Mesothelial cell of epicardium (in vitro differentiated cells): ENCODE data around the gene STING1. TPM values are rescaled to one million over a fixed set of nuclear protein-coding genes. Genes with fewer than 3 reads are reported as not detected.

Source experiments
- DNase-seq, 2 experiments: peaks; one replicate each; pipeline ENCODE4 v3.0.0; 2021; ENCODE audit warnings: low spot score in 2 of 2; ENCODE audit not compliant: unreplicated experiment in 2 of 2
- H3K27ac Mint-ChIP-seq: 2 replicates; pipeline ENCODE4 v1.8.0; 2021; ENCODE audit warnings: mixed read lengths
- H3K27me3 Mint-ChIP-seq: 2 replicates; pipeline ENCODE4 v1.8.0; 2021; ENCODE audit warnings: low read depth, mixed read lengths
- H3K36me3 Mint-ChIP-seq: 2 replicates; pipeline ENCODE4 v1.8.0; 2021; ENCODE audit warnings: mixed read lengths
- H3K4me1 Mint-ChIP-seq: 2 replicates; pipeline ENCODE4 v1.8.0; 2021; ENCODE audit warnings: mixed read lengths
- H3K4me3 Mint-ChIP-seq: 2 replicates; pipeline ENCODE4 v1.8.0; 2021; ENCODE audit warnings: mild to moderate bottlenecking, moderate library complexity, mixed read lengths
- H3K9me3 Mint-ChIP-seq: 2 replicates; pipeline ENCODE4 v1.8.0; 2021; ENCODE audit warnings: mixed read lengths
- total RNA-seq: library from RNA; stranded (reverse); gene quantifications from 3 replicates; pipeline ENCODE4 v1.2.1, GENCODE V29; 2021
- TF ChIP-seq, protein P1 (sequence below): fragments of 200-600 bp; sonication (generic); IDR thresholded peaks from one replicate; pipeline ENCODE4 v1.5.0; 2021; ENCODE audit warnings: antibody characterized with exemption; ENCODE audit not compliant: unreplicated experiment

Gene STING1
- total RNA-seq, 1 donor from 2014 or later = 27.0 TPM

- Mint-ChIP-seq H3K4me1 (peaks cover 15% of the 10 kb centered on the region), H3K27ac (no peak overlapping the region), H3K36me3 (no peaks in the 10 kb centered on the region), H3K27me3 (no peaks in the 10 kb centered on the region), H3K4me3 (no peak overlapping the region), H3K9me3 (no peaks in the 10 kb centered on the region)
- TF ChIP-seq, protein P1, sequence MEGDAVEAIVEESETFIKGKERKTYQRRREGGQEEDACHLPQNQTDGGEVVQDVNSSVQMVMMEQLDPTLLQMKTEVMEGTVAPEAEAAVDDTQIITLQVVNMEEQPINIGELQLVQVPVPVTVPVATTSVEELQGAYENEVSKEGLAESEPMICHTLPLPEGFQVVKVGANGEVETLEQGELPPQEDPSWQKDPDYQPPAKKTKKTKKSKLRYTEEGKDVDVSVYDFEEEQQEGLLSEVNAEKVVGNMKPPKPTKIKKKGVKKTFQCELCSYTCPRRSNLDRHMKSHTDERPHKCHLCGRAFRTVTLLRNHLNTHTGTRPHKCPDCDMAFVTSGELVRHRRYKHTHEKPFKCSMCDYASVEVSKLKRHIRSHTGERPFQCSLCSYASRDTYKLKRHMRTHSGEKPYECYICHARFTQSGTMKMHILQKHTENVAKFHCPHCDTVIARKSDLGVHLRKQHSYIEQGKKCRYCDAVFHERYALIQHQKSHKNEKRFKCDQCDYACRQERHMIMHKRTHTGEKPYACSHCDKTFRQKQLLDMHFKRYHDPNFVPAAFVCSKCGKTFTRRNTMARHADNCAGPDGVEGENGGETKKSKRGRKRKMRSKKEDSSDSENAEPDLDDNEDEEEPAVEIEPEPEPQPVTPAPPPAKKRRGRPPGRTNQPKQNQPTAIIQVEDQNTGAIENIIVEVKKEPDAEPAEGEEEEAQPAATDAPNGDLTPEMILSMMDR = no peak
- no peak for DNase-seq
Observed at GRCh38 chr5:139468421-139468931, 14.1 kb downstream of the STING1 start.

DNA sequence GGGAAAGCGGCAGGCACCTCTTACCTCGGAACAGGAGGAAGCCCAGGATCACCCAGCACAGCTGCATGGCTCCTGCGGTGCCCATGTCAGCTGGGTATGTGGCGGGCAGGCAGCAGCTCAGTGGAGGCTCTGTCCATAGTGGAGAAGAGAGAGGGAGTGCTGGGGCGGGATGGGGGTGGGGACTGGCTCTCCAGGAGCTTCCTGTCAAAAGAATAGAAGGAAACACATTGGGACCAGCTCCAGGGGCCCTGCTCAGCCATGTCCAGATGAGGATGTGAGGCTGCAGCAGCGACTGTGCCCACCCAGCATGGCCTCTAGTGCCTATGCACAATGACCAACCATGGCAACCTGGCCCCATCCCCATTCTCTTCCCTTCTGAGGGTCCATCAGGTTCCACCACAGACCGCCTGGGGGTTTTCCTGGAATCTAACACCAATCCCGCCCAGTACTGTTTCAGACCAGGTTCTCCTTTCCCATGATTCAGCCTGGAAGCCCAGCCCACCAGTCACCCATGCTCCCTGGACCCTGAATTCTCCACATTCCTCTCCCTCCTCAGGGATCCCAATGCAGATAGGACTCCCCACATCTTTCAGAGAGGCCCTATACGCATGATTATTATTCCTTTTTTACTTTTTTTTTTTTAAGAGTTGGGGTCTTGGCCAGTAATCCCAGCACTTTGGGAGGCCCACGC lies 19.8 kb downstream of the STING1 start, which contains the start of gene ECSCR:
Gene ECSCR, minus strand, starts transcription at position 158 of the 691 bp plus-strand sequence. Its CDS starts 73 bp downstream, at position 85.
- TF ChIP-seq, protein P1 = no peak
- Mint-ChIP-seq H3K4me3 (no peak within 1 kb of the TSS), H3K27ac (no peak within 1 kb of the TSS), H3K36me3 (no peaks in the 10 kb centered on the region), H3K4me1 (peaks cover 5% of the 10 kb centered on the region), H3K9me3 (no peaks in the 10 kb centered on the region), H3K27me3 (no peaks in the 10 kb centered on the region)
- no peak for DNase-seq

- TF ChIP-seq, protein P1 = no peak
- Mint-ChIP-seq H3K9me3 (no peaks in the 10 kb centered on the region), H3K27ac (no peak overlapping the region), H3K4me3 (no peak overlapping the region), H3K4me1 (peaks cover 5% of the 10 kb centered on the region), H3K27me3 (no peaks in the 10 kb centered on the region), H3K36me3 (no peaks in the 10 kb centered on the region)
- no peak for DNase-seq
Observed at GRCh38 chr5:139461698-139462097, 20.9 kb downstream of the STING1 start.

DNA sequence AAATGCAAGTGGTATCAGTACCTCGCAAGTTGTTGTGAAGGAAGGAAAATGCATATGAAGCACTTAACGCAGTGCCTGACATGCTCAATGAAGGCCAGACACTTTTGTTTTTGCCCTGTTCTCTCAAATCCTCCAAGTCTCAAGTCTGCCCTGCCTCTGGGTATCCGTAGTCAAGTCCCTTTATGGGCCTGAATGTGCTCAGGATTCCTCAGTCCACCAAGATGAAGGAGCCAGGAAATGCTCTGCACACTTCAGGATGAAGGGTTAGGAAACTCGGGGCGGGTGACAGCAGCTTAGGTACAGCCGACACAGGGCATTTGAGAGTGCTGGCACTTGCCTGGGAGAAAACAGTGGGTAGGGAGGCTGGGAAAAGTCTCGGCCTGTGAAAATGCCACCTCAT lies 21.4 kb downstream of the STING1 start:
- Mint-ChIP-seq H3K4me3 (no peak overlapping the region), H3K4me1 (peaks cover 5% of the 10 kb centered on the region), H3K27ac (no peak overlapping the region), H3K27me3 (no peaks in the 10 kb centered on the region), H3K36me3 (no peaks in the 10 kb centered on the region), H3K9me3 (no peaks in the 10 kb centered on the region)
- DNase-seq = no peak
- TF ChIP-seq, protein P1 = no peak

GRCh38 chr5:139460455-139460854 lies 22.1 kb downstream of the STING1 start:
- Mint-ChIP-seq H3K4me3 (no peak overlapping the region), H3K27me3 (no peaks in the 10 kb centered on the region), H3K27ac (no peak overlapping the region), H3K9me3 (no peaks in the 10 kb centered on the region), H3K4me1 (peaks cover 5% of the 10 kb centered on the region), H3K36me3 (no peaks in the 10 kb centered on the region)
- TF ChIP-seq, protein P1 = no peak
- DNase-seq = no peak
